ENCODE measurements around the gene PROS1.
"Not testable (repeated sequence)": the region's sequence is repeated elsewhere in the genome, so short reads cannot be mapped to it uniquely, and the experiment has no call there.

The PROS1 gene

GRCh38 chr3:93861017-93861416 lies 112.7 kb downstream of the PROS1 start:
- H3K27me3 ChIP-seq (ENCODE audit: low read depth, low read length) = no peaks in the 10 kb centered on the region
- no peak overlapping the region for H3K4me3 ChIP-seq (ENCODE audit: low read depth in 1 of 2, low read length in 2 of 2)
- H3K9me3 ChIP-seq (ENCODE audit: control insufficient read depth in 1 of 2, low read length in 2 of 2) = no peaks in the 10 kb centered on the region
- no peaks in the 10 kb centered on the region for H3K4me1 ChIP-seq (ENCODE audit: control insufficient read depth in 1 of 2, insufficient read depth in 2 of 2, low read length in 2 of 2)
- no peaks in the 10 kb centered on the region for H3K36me3 ChIP-seq (ENCODE audit: control insufficient read depth in 1 of 2, insufficient read depth in 2 of 2, low read length in 2 of 2)
- no peak overlapping the region for H3K27ac ChIP-seq (ENCODE audit: low read length)

DNA sequence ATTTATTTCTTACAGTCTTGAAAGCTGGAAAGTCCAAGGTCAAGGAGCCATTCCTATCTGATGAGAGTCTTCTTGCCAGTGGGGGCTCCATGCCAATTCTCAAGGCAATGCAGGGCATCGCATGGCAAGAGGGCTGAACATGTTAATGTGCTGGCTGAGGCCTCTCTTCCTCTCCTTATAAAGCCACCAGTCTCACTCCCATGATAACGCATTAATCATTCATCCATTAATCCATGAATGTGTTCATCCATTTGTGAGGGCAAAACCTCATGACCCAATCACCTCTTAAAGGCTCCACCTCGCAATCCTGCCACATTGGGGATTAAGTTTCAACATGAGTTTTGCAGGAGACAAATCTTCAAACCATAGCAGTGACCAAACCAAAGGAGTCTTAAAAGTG lies 118.3 kb downstream of the PROS1 start:
- Histone ChIP-seq H3K9me3 (ENCODE audit: control insufficient read depth in 1 of 2, low read length in 2 of 2) (no peaks in the 10 kb centered on the region), H3K27ac (ENCODE audit: low read length) (no peak overlapping the region), H3K4me1 (ENCODE audit: control insufficient read depth in 1 of 2, insufficient read depth in 2 of 2, low read length in 2 of 2) (no peaks in the 10 kb centered on the region), H3K36me3 (ENCODE audit: control insufficient read depth in 1 of 2, insufficient read depth in 2 of 2, low read length in 2 of 2) (no peaks in the 10 kb centered on the region), H3K4me3 (ENCODE audit: low read depth in 1 of 2, low read length in 2 of 2) (no peak overlapping the region), H3K27me3 (ENCODE audit: low read depth, low read length) (no peaks in the 10 kb centered on the region)

DNA sequence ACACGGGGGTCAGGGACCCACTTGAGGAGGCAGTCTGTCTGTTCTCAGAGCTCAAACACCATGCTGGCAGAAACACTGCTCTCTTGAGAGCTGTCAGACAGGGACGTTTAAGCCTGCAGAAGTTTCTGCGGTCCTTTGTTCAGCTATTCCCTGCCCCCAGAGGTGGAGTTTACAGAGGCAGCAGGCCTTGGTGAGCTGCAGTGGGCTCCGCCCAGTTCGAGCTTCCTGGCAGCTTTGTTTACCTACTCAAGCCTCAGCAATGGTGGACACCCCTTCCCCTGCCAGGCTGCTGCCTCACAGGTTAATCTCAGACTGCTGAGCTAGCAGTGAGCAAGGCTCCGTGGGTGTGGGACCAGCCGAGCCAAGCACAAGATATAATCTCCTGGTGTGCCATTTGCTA lies 121.5 kb downstream of the PROS1 start:
- H3K27ac ChIP-seq (ENCODE audit: low read length); H3K4me1 ChIP-seq (ENCODE audit: control insufficient read depth in 1 of 2, insufficient read depth in 2 of 2, low read length in 2 of 2); H3K36me3 ChIP-seq (ENCODE audit: control insufficient read depth in 1 of 2, insufficient read depth in 2 of 2, low read length in 2 of 2); H3K4me3 ChIP-seq (ENCODE audit: low read depth in 1 of 2, low read length in 2 of 2); H3K9me3 ChIP-seq (ENCODE audit: control insufficient read depth in 1 of 2, low read length in 2 of 2); H3K27me3 ChIP-seq (ENCODE audit: low read depth, low read length): not testable (repeated sequence)

GRCh38 chr3:93843981-93844380 lies 129.7 kb downstream of the PROS1 start:
- no peak overlapping the region for H3K4me3 ChIP-seq (ENCODE audit: low read depth in 1 of 2, low read length in 2 of 2)
- no peaks in the 10 kb centered on the region for H3K36me3 ChIP-seq (ENCODE audit: control insufficient read depth in 1 of 2, insufficient read depth in 2 of 2, low read length in 2 of 2)
- H3K27me3 ChIP-seq (ENCODE audit: low read depth, low read length) = no peaks in the 10 kb centered on the region
- H3K4me1 ChIP-seq (ENCODE audit: control insufficient read depth in 1 of 2, insufficient read depth in 2 of 2, low read length in 2 of 2) = no peaks in the 10 kb centered on the region
- no peak overlapping the region for H3K27ac ChIP-seq (ENCODE audit: low read length)
- no peaks in the 10 kb centered on the region for H3K9me3 ChIP-seq (ENCODE audit: control insufficient read depth in 1 of 2, low read length in 2 of 2)

DNA sequence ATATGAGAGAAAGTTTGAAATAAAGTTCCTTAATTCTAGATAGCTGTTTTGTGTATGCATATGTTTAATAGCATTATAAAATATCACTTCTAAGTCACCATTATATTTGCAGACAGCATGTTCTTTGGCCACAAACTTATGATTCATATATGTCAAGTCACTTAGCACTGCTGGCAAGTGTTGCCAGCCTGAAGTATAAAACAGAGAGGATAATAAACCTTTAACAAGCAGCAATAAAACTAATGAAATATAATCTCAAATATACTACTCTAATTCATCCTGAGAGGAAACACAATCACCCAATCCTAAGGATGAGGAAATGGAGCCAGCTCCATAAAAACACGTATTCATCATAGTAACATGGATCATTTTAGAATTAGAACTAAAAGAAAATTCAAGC lies 134.5 kb downstream of the PROS1 start:
- not testable (repeated sequence) for H3K4me3 ChIP-seq (ENCODE audit: low read depth in 1 of 2, low read length in 2 of 2); H3K27me3 ChIP-seq (ENCODE audit: low read depth, low read length); H3K9me3 ChIP-seq (ENCODE audit: control insufficient read depth in 1 of 2, low read length in 2 of 2); H3K27ac ChIP-seq (ENCODE audit: low read length); H3K4me1 ChIP-seq (ENCODE audit: control insufficient read depth in 1 of 2, insufficient read depth in 2 of 2, low read length in 2 of 2); H3K36me3 ChIP-seq (ENCODE audit: control insufficient read depth in 1 of 2, insufficient read depth in 2 of 2, low read length in 2 of 2)

Measured in muscle layer of duodenum (tissue), 2 donors.